ENCODE measurements around the gene ADCY2.

Gene ADCY2

DNA sequence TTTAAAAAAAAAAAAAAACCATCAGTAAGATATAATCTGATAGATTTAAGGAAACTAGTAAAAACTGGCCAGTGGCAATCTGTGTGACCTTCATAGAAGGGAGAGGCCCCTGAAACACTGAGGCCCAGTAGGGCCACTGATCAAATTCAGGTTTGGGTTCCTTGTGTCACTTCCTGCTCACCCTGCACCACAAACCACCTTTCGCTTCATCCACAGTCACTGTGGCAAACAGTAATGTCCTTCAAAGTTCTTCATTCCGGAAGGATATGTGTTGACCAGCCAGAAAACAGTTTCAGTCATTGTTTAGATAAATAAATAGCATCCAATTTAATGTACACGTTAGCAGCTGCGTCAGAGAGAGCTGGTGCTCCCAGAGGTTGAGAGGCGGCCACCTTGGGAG, 232.9 kb downstream of the ADCY2 start:
- no peak overlapping the region for H3K4me3 ChIP-seq (replicated peaks in 1 of 2; ENCODE audit: low read depth in 2 of 2, low read length in 2 of 2)
- no peak for TF ChIP-seq CTCF (IDR thresholded peaks at IDR 0.05; ENCODE audit: low read depth, low read length)
- DNase-seq (ENCODE audit: low read depth in 2 of 2): no peak

DNA sequence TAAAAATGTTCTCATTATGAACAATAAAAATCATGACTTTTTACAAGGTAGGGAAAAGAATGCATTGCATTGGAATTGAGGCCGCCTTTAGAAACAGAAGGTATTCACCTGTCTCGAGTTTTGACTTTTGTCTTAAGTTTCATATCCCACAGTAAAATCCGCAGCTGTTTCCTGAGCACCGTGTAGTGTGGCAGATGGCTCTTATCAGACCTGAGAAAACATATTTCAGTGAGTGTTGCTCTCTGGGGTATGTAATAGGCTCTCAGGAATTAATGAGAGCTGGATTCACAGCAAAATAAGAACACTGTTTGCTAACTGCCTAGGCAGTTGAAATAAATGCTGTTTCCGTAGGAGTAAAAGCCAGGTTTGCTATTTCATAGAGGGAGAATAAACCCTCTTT, 233.6 kb downstream of the ADCY2 start:
- no peak overlapping the region for H3K4me3 ChIP-seq (replicated peaks in 1 of 2; ENCODE audit: low read depth in 2 of 2, low read length in 2 of 2)
- no peak for DNase-seq (ENCODE audit: low read depth in 2 of 2)
- no peak for TF ChIP-seq CTCF (IDR thresholded peaks at IDR 0.05; ENCODE audit: low read depth, low read length)

GRCh38 chr5:7634837-7635236, 238.9 kb downstream of the ADCY2 start:
- H3K4me3 ChIP-seq (replicated peaks in 1 of 2; ENCODE audit: low read depth in 2 of 2, low read length in 2 of 2): no peak overlapping the region
- DNase-seq (ENCODE audit: low read depth in 2 of 2): no peak

DNA sequence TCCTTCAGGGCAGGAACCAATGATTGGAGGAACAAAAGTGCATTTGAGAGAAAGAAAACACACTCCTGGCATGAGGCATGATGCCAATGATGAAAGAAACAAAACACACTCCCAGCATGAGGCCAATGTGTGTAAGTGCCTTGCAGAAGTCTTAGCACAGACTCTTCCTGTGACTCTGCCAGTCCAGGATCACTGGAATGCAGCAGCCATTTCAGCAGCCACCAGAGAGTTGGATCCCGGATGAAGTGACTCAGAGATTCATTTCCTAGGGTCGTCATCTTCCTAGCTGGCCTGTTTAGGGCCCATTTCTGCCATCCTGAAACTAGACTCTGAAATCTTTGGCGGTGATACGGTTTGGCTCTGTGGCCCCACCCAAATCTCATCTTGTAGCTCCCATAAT, 242.5 kb downstream of the ADCY2 start:
- no peak for DNase-seq (ENCODE audit: low read depth in 2 of 2)
- no peak overlapping the region for H3K4me3 ChIP-seq (replicated peaks in 1 of 2; ENCODE audit: low read depth in 2 of 2, low read length in 2 of 2)
- TF ChIP-seq CTCF (IDR thresholded peaks at IDR 0.05; ENCODE audit: low read depth, low read length): no peak

More at GRCh38 chr5:7634837-7635236, 238.9 kb downstream of the ADCY2 start:
- no peak for TF ChIP-seq CTCF (IDR thresholded peaks at IDR 0.05; ENCODE audit: low read depth, low read length)

GRCh38 chr5:7642029-7642428, 246.1 kb downstream of the ADCY2 start:
- TF ChIP-seq CTCF (IDR thresholded peaks at IDR 0.05; ENCODE audit: low read depth, low read length): no peak
- DNase-seq (ENCODE audit: low read depth in 2 of 2): no peak
- no peak overlapping the region for H3K4me3 ChIP-seq (replicated peaks in 1 of 2; ENCODE audit: low read depth in 2 of 2, low read length in 2 of 2)

DNA sequence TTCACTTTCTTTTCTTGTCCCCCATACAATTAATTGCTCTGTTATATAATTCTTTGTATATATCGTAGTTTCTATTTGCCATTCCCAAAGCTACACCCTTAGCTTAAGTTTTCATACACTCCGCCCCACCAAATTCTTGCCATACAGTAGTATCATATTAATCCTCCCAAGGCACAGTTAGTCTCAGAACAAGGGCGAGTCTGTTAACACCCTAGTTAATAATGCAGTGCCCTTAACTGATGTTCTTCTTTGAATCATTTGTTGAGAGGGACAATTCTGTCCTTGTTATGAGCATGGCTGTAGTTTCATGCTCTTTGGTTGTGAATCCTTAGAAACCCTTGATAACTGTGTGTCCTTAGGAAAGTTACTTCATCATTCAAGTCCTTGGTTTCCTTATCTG, 248.8 kb downstream of the ADCY2 start:
- no peak overlapping the region for H3K4me3 ChIP-seq (replicated peaks in 1 of 2; ENCODE audit: low read depth in 2 of 2, low read length in 2 of 2)
- TF ChIP-seq CTCF (IDR thresholded peaks at IDR 0.05; ENCODE audit: low read depth, low read length): no peak
- no peak for DNase-seq (ENCODE audit: low read depth in 2 of 2)

- no peak for DNase-seq (ENCODE audit: low read depth in 2 of 2)
- no peak for TF ChIP-seq CTCF (IDR thresholded peaks at IDR 0.05; ENCODE audit: low read depth, low read length)
- no peak overlapping the region for H3K4me3 ChIP-seq (replicated peaks in 1 of 2; ENCODE audit: low read depth in 2 of 2, low read length in 2 of 2)
Observed at GRCh38 chr5:7650755-7651154, 254.8 kb downstream of the ADCY2 start.

Data from cardiac fibroblast (primary cell).